Breast epithelium (tissue), 4 donors: ENCODE data around the gene TIAM2. TPM values are rescaled to one million over a fixed set of nuclear protein-coding genes. Genes with fewer than 3 reads are reported as not detected.
A peak's percentile ranks its signal among the peaks of the same experiment; 100 is the strongest.

Source experiments
- DNase-seq, 2 donors: peaks; one replicate each; pipeline ENCODE4 v3.0.0-alpha.2; 2019; ENCODE audit warnings: low spot score in 2 of 2
- H3K27ac ChIP-seq, 2 donors: fragments of 200-600 bp; sonication (generic) in 1 of 2; one replicate each; pipeline ENCODE4 v1.5.1; 2016 to 2019; ENCODE audit warnings: mild to moderate bottlenecking in 1 of 2
- H3K27me3 ChIP-seq, 2 donors: fragments of 200-600 bp; sonication (generic) in 1 of 2; one replicate each; pipeline versions ENCODE4 v1.5.1 to v1.6.0; 2017 to 2019; ENCODE audit warnings: control low read depth in 1 of 2, mild to moderate bottlenecking in 1 of 2
- H3K36me3 ChIP-seq: fragments of 200-600 bp; one replicate; pipeline ENCODE4 v1.5.1; 2019
- H3K4me1 ChIP-seq, 2 donors: fragments of 200-600 bp; sonication (generic); one replicate each; pipeline ENCODE4 v1.5.1; 2016 to 2019; ENCODE audit warnings: control low read depth in 1 of 2
- H3K4me3 ChIP-seq, 3 donors: fragments of 200-600 bp; sonication (generic); 1 replicate in 2 of 3; 2 replicates in 1 of 3; pipeline ENCODE4 v1.5.1; 2016 to 2019; ENCODE audit warnings: mild to moderate bottlenecking in 3 of 3, moderate library complexity in 2 of 3
- H3K9me3 ChIP-seq, 2 donors: fragments of 200-600 bp; sonication (generic) in 1 of 2; one replicate each; pipeline ENCODE4 v1.5.1; 2016 to 2019; ENCODE audit warnings: control low read depth in 1 of 2
- POLR2A ChIP-seq: fragments of 450-650 bp; IDR thresholded peaks from one replicate; pipeline ENCODE4 v1.6.1; 2016; ENCODE audit warnings: antibody characterized with exemption, mild to moderate bottlenecking, moderate library complexity
- POLR2AphosphoS5 ChIP-seq, 3 donors: sonication (generic); formaldehyde crosslinking; IDR thresholded peaks; one replicate each; pipeline ENCODE4 v1.6.1; 2017; ENCODE audit warnings: antibody characterized with exemption in 3 of 3
- intact Hi-C: fragments of 100-400 bp; cut with DNase I; formaldehyde crosslinking; loops from one replicate; pipeline ENCODE4 v1.15.1; 2023; ENCODE audit warnings: low total_unique reads
- total RNA-seq, 3 donors: library from RNA; depleted of rRNA; stranded (reverse); fragments of >200 nt; gene quantifications; one replicate each; pipeline ENCODE4 v1.1.0, GENCODE V29; 2016
- TF ChIP-seq, protein P1 (sequence below), 3 donors: fragments of 450-650 bp; IDR thresholded peaks; one replicate each; pipeline ENCODE4 v1.5.1; 2016 to 2017; ENCODE audit warnings: antibody characterized with exemption in 3 of 3, mild to moderate bottlenecking in 3 of 3, moderate library complexity in 3 of 3

TIAM2 gene
- total RNA-seq, 3 donors from 2014 or later: 5.8 to 32.3 (median 12.8) TPM

- Histone ChIP-seq H3K27me3 (no peaks in the 10 kb centered on the region), H3K9me3 (no peaks in the 10 kb centered on the region), H3K4me3 (no peak overlapping the region), H3K4me1 (no peaks in the 10 kb centered on the region), H3K36me3 (no peaks in the 10 kb centered on the region), H3K27ac (peak overlapping the region in 1 of 2 donors; percentile 66)
- no peak for TF ChIP-seq POLR2A
- no peak for TF ChIP-seq POLR2AphosphoS5 (IDR thresholded peaks at IDR 0.05)
- TF ChIP-seq, protein P1, sequence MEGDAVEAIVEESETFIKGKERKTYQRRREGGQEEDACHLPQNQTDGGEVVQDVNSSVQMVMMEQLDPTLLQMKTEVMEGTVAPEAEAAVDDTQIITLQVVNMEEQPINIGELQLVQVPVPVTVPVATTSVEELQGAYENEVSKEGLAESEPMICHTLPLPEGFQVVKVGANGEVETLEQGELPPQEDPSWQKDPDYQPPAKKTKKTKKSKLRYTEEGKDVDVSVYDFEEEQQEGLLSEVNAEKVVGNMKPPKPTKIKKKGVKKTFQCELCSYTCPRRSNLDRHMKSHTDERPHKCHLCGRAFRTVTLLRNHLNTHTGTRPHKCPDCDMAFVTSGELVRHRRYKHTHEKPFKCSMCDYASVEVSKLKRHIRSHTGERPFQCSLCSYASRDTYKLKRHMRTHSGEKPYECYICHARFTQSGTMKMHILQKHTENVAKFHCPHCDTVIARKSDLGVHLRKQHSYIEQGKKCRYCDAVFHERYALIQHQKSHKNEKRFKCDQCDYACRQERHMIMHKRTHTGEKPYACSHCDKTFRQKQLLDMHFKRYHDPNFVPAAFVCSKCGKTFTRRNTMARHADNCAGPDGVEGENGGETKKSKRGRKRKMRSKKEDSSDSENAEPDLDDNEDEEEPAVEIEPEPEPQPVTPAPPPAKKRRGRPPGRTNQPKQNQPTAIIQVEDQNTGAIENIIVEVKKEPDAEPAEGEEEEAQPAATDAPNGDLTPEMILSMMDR (IDR thresholded peaks at IDR 0.05): no peak
- intact Hi-C loops: loop anchor here (2.0 kb wide), 1 partner anchor 40 kb away; no protein-coding TSS in a partner anchor
- DNase-seq: no peak
Observed at GRCh38 chr6:155033021-155033791, 38.1 kb downstream of the TIAM2 start.

DNA sequence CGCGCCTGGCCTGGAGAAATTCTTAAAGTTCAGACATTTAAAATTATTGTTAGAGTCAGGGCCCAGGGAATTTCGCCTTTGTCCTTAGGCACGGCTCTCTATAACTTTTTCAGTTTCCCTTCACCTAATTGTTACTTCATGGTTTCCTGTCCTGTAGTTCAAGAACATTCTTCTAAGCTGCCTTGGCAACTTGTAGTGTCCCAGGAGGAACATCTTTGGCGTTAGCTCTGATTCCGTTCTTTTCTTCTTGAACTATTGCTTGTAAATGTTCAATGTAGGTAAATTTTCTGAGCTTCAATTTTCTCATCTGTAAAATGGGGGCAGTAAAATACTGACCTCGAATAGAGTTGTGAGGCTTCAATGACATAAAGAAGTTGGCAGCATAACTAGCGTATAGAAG, 41.8 kb downstream of the TIAM2 start:
- intact Hi-C loops: no loop called here
- Histone ChIP-seq H3K9me3 (no peaks in the 10 kb centered on the region), H3K27me3 (no peaks in the 10 kb centered on the region), H3K36me3 (no peaks in the 10 kb centered on the region), H3K4me1 (no peaks in the 10 kb centered on the region), H3K27ac (no peak overlapping the region), H3K4me3 (no peak overlapping the region)
- DNase-seq: no peak
- no peak for TF ChIP-seq POLR2AphosphoS5 (IDR thresholded peaks at IDR 0.05)
- TF ChIP-seq, protein P1 (IDR thresholded peaks at IDR 0.05): no peak
- TF ChIP-seq POLR2A: no peak

DNA sequence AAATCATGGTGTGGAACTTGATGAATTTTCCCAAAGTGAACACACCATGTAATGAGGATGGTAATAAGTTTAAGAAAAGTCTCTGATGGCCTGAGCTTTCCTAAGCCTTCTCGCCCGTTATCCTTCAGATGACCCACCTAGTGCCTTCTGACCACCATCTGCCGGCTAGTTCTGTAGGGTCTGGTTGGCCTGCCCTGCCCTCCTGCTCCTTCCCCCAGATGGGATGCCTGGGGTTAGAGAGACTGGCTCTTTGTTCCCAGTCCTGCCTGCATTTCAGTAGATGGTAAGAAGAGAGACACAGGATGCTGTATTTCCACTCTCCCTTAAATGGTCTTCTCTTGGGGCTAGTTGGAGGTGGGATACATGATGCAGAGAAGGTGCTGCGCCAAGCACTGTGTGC, 43.0 kb downstream of the TIAM2 start:
- Histone ChIP-seq H3K9me3 (no peaks in the 10 kb centered on the region), H3K27me3 (no peaks in the 10 kb centered on the region), H3K36me3 (no peaks in the 10 kb centered on the region), H3K27ac (no peak overlapping the region), H3K4me3 (no peak overlapping the region), H3K4me1 (no peaks in the 10 kb centered on the region)
- TF ChIP-seq POLR2A: no peak
- TF ChIP-seq, protein P1 (IDR thresholded peaks at IDR 0.05): no peak
- no peak for TF ChIP-seq POLR2AphosphoS5 (IDR thresholded peaks at IDR 0.05)
- intact Hi-C loops: no loop called here
- no peak for DNase-seq

DNA sequence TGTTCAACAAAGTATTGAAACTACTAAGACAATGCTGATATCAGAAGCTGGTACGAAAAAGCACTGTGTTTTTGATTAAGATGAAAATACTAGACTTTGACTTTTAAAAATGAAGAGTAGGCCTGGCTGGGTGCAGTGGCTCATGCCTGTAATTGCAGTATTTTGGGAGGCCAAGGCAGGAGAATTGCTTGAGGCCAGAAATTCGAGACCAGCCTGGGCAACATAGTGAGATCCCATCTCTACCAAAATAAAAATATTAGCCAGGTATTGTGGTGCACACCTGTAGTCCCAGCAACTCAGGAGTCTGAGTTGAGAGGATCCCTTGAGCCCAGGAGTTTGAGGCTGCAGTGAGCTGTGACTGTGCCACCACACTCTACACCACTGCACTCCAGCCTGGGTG, 43.4 kb downstream of the TIAM2 start:
- intact Hi-C loops: no loop called here
- H3K36me3 ChIP-seq: no peaks in the 10 kb centered on the region
- DNase-seq: no peak
- no peaks in the 10 kb centered on the region for H3K27me3 ChIP-seq
- no peak overlapping the region for H3K4me3 ChIP-seq
- TF ChIP-seq POLR2AphosphoS5 (IDR thresholded peaks at IDR 0.05): no peak
- TF ChIP-seq POLR2A: no peak
- TF ChIP-seq, protein P1 (IDR thresholded peaks at IDR 0.05): no peak
- H3K27ac ChIP-seq: no peak overlapping the region
- H3K9me3 ChIP-seq: no peaks in the 10 kb centered on the region
- H3K4me1 ChIP-seq: no peaks in the 10 kb centered on the region

DNA sequence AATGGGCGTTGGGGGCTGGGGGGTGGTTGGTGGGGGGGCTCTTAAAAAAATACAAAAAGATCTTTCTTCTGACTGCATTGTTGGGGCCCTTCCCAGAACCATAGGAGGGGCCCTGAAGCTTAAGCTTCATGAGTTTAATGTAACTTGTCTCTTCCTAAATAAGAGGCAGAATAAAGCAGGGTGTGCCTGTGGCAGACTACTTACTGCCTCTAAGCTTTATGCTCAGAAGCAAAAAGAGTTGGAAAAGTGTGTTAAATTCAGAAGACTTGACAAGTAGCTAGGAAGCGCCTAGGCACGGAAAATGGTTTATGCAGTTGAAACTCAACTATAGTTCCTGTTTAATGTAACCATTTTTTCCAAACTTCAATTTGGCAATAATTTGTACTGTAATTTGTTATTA, 44.5 kb downstream of the TIAM2 start:
- DNase-seq: no peak
- intact Hi-C loops: no loop called here
- H3K27ac ChIP-seq: no peak overlapping the region
- no peaks in the 10 kb centered on the region for H3K4me1 ChIP-seq
- H3K9me3 ChIP-seq: no peaks in the 10 kb centered on the region
- H3K36me3 ChIP-seq: no peaks in the 10 kb centered on the region
- TF ChIP-seq, protein P1 (IDR thresholded peaks at IDR 0.05): no peak
- TF ChIP-seq POLR2AphosphoS5 (IDR thresholded peaks at IDR 0.05) (no peak), POLR2A (no peak)
- H3K27me3 ChIP-seq: no peaks in the 10 kb centered on the region
- H3K4me3 ChIP-seq: no peak overlapping the region
